Activated B cell treated with CpG ODN at 0.5 μM for 24 hours (primary cell): Measurements from ENCODE around the gene DNM1L. TPM values are rescaled to one million over a fixed set of nuclear protein-coding genes. Genes with fewer than 3 reads are reported as not detected.

Experiments used
- ATAC-seq: fragments of 200-7000 bp; cut with Tn5 transposase; one replicate; pipeline ENCODE4 v1.10.0; 2021; ENCODE audit warnings: low read depth, mild to moderate bottlenecking, moderate library complexity
- CTCF ChIA-PET: fragments of 350-600 bp; sonication (Branson Sonifier 250); formaldehyde crosslinking; loops from one replicate; lab custom pipeline; 2021; ENCODE audit warnings: antibody characterized with exemption; lab: Charles Lee
- POLR2A ChIA-PET: fragments of 350-600 bp; sonication (Branson Sonifier 250); formaldehyde crosslinking; loops from one replicate; lab custom pipeline; 2021; ENCODE audit warnings: antibody characterized with exemption; lab: Charles Lee
- DNase-seq: peaks from one replicate; pipeline ENCODE4 v3.0.0; 2022
- H3K27ac Mint-ChIP-seq: one replicate; pipeline ENCODE4 v1.8.0; 2020; ENCODE audit warnings: mixed read lengths
- H3K27me3 Mint-ChIP-seq: one replicate; pipeline ENCODE4 v1.8.0; 2021; ENCODE audit warnings: mixed read lengths
- H3K36me3 Mint-ChIP-seq: one replicate; pipeline ENCODE4 v1.8.0; 2021; ENCODE audit warnings: low read depth, mixed read lengths
- H3K4me1 Mint-ChIP-seq: one replicate; pipeline ENCODE4 v1.8.0; 2021; ENCODE audit warnings: mixed read lengths
- H3K4me3 Mint-ChIP-seq: one replicate; pipeline ENCODE4 v1.8.0; 2020; ENCODE audit warnings: mild to moderate bottlenecking, mixed read lengths
- H3K9me3 Mint-ChIP-seq: one replicate; pipeline ENCODE4 v1.8.0; 2020; ENCODE audit warnings: mixed read lengths
- intact Hi-C: fragments of 100-400 bp; cut with micrococcal nuclease; formaldehyde crosslinking; loops from one replicate; pipeline ENCODE4 v1.15.1; 2024
- total RNA-seq: library from RNA; stranded (reverse); gene quantifications from 2 replicates; pipeline ENCODE4 v1.2.3, GENCODE V29; 2022
- TF ChIP-seq, protein P1 (sequence below): fragments of 200-600 bp; IDR thresholded peaks from one replicate; pipeline ENCODE4 v1.8.0; 2022; ENCODE audit warnings: antibody characterized with exemption, mild to moderate bottlenecking

Gene DNM1L
- total RNA-seq, 1 donor from 2014 or later: 83.1 TPM

DNA sequence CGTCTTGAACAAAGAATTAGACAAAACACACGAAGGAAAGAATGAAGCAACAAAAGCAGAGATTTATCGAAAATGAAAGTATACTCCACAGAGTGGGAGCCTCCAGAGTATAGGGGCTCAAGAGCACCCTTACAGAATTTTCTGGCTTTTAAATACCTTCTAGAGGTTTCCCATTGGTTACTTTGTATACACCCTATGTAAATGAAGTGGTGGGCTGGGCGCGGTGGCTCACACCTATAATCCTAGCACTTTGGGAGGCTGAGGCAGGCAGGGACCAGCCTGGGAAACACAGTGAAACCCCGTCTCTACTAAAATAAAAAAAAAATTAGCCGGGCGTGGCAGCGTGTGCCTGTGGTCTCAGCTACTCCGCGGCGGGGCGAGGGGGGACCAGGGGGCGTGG, 13.1 kb upstream of the DNM1L start:
- TF ChIP-seq, protein P1, sequence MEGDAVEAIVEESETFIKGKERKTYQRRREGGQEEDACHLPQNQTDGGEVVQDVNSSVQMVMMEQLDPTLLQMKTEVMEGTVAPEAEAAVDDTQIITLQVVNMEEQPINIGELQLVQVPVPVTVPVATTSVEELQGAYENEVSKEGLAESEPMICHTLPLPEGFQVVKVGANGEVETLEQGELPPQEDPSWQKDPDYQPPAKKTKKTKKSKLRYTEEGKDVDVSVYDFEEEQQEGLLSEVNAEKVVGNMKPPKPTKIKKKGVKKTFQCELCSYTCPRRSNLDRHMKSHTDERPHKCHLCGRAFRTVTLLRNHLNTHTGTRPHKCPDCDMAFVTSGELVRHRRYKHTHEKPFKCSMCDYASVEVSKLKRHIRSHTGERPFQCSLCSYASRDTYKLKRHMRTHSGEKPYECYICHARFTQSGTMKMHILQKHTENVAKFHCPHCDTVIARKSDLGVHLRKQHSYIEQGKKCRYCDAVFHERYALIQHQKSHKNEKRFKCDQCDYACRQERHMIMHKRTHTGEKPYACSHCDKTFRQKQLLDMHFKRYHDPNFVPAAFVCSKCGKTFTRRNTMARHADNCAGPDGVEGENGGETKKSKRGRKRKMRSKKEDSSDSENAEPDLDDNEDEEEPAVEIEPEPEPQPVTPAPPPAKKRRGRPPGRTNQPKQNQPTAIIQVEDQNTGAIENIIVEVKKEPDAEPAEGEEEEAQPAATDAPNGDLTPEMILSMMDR: no peak
- POLR2A ChIA-PET: no interaction called here
- H3K9me3 Mint-ChIP-seq: peaks cover 12% of the 10 kb centered on the region

DNA sequence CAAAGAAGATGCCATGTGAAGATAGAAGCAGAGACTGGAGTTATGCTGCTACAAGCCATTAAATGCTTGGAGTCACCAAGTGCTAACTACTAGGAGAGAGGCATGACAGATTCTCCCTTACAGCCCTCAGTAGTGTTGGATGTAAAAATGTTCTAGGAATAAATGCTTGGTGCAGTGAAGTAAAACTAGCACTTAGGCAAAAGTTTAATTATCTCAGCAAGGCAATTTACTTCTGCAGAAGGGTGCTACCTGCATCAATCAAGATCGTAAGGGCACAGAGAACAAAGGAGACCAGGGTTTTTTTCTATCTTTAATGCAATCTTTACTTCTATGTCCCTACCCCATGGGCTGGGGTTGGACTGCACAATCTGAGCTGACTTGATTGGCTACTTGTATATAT, 9.5 kb upstream of the DNM1L start:
- TF ChIP-seq, protein P1: no peak
- ChIA-PET CTCF (interaction anchor here (4.2 kb wide), 1 partner anchor 213 kb away, joined by 35 read pairs; no protein-coding TSS in a partner anchor), POLR2A (no interaction called here)
- Mint-ChIP-seq H3K4me3 (no peak overlapping the region), H3K9me3 (peaks cover 12% of the 10 kb centered on the region), H3K27ac (no peak overlapping the region), H3K36me3 (no peaks in the 10 kb centered on the region), H3K4me1 (peaks cover 14% of the 10 kb centered on the region), H3K27me3 (no peaks in the 10 kb centered on the region)
- no peak for ATAC-seq
- intact Hi-C loops: no loop called here
- no peak for DNase-seq

More for the DNA sequence above, 13.1 kb upstream of the DNM1L start:
- no peak for ATAC-seq
- no peak for DNase-seq
- intact Hi-C loops: no loop called here
- H3K4me3 Mint-ChIP-seq: no peak overlapping the region
- CTCF ChIA-PET: no interaction called here
- H3K4me1 Mint-ChIP-seq: no peaks in the 10 kb centered on the region
- H3K36me3 Mint-ChIP-seq: no peaks in the 10 kb centered on the region
- no peak overlapping the region for H3K27ac Mint-ChIP-seq
- no peaks in the 10 kb centered on the region for H3K27me3 Mint-ChIP-seq

DNA sequence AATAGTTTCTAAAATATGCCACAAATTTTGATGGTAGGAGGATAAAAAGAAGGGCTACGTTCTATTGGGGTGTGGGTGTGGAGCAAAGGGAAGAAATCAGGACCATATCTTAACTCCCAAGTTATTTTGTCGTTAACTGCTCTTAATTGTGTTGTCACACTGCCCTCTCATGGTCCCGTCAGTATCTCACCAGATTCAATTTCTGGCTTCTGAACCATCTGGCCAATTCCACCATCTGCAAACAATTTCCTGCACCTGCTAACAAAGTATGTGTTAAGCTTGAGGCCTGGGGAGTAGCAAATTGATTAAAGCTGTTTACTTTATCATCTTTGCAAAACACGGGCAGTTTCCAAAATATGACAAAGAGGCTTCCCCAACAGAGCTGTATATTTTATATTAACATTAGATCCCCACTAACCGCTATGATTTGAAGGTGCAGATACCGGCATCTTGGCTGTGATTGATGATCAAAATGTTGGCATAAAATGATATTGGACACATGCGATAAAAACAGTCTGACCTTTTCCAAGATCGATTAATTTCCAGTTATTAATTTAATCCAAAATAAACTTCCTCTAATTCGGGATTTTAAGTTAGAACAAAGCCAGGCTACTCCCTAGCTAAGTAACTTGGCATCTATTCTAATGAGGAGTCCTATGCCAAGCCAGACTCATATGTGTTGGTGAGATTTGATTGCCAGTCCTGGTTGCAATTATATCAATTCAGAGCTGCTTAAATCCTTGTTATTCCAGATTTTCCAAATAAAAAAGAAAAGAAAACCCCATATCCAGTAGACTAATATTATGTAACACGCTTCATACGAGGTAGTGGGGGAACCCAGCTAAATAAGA, 6.9 kb upstream of the DNM1L start:
- Mint-ChIP-seq H3K27me3 (no peaks in the 10 kb centered on the region), H3K36me3 (no peaks in the 10 kb centered on the region), H3K27ac (no peak overlapping the region), H3K4me1 (peaks cover 23% of the 10 kb centered on the region), H3K9me3 (peaks cover 12% of the 10 kb centered on the region), H3K4me3 (no peak overlapping the region)
- intact Hi-C loops: loop anchor here (1.0 to 10.0 kb wide), 4 partner anchors 217 to 1557 kb away; no protein-coding TSS in a partner anchor
- TF ChIP-seq, protein P1: no peak
- DNase-seq (no peak), ATAC-seq (no peak)
- POLR2A ChIA-PET: no interaction called here
- CTCF ChIA-PET: interaction anchor here (0.6 to 4.2 kb wide), 8 partner anchors 14 to 306 kb away, joined by 3 to 35 read pairs (median 4); partner anchors contain the start of gene YARS2

DNA sequence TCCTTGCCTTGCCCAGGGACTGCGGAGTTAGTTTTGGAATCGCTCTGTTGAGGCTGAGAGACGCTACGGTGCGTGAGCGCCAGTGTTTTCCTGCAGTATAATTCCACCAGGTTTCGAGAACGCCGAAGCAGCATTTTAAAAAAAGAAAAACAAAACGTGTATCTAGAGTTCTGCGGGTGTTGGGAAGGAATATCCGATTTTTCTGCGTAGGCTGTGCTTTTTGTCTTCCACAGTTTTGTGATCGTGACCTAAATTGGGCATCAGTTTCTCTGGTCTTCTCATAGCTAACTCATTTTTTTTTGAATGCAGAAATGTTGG, 778 bp downstream of the DNM1L start:
- Mint-ChIP-seq H3K36me3 (peaks cover 13% of the 10 kb centered on the region), H3K27ac (peak overlapping the region; percentile 83), H3K27me3 (no peaks in the 10 kb centered on the region), H3K4me1 (peaks cover 31% of the 10 kb centered on the region), H3K4me3 (peak overlapping the region; percentile 90), H3K9me3 (no peaks in the 10 kb centered on the region)
- intact Hi-C loops: loop anchor here (1.0 to 10.0 kb wide), 9 partner anchors 42 to 1926 kb away; partner anchors contain the start of genes ALG10, CAPRIN2, ETFBKMT and SINHCAF
- TF ChIP-seq, protein P1: no peak
- ChIA-PET POLR2A (interaction anchor here (1.7 kb wide), 1 partner anchor 76 kb away, joined by 7 read pairs; the partner anchor contains the start of gene YARS2), CTCF (no interaction called here)
- DNase-seq (no peak), ATAC-seq (no peak)

DNA sequence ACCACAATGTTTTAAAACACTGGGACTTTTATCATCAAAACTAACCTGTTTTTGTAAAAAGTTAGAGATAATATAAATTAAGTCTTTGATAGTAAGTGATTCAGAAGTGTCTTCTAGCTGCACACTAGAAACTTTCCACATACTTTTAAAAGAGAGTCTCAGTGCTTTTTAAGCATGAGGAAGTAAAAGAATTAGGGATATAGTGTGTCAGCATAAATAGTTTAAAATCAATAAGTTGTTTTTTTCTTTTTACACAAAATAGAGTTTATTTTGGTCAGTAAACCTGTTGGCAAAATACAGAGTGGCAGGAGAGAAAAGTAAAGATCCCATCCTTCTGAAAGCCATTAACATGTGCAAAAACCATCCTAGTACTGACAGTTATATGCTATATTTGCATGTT, 1.7 kb downstream of the DNM1L start:
- POLR2A ChIA-PET: no interaction called here
- intact Hi-C loops: no loop called here
- TF ChIP-seq, protein P1: no peak
- CTCF ChIA-PET: no interaction called here
- Mint-ChIP-seq H3K4me1 (peaks cover 25% of the 10 kb centered on the region), H3K27ac (no peak overlapping the region), H3K4me3 (peak overlapping the region; percentile 90), H3K27me3 (no peaks in the 10 kb centered on the region), H3K9me3 (no peaks in the 10 kb centered on the region), H3K36me3 (peaks cover 22% of the 10 kb centered on the region)
- no peak for ATAC-seq
- DNase-seq: no peak
